SK-N-SH treated with all-trans-retinoic acid at 6 μM for 48 hours (cell line): Measurements from ENCODE around the gene COL26A1.

ENCODE experiments used
- ARNTL ChIP-seq: fragments of 450-650 bp; formaldehyde crosslinking; IDR thresholded peaks from 2 replicates; pipeline ENCODE4 v1.5.0; 2020; ENCODE audit warnings: low read depth, mild to moderate bottlenecking, moderate library complexity, borderline replicate concordance
- BACH2 ChIP-seq: fragments of 250-450 bp; sonication (Bioruptor Pico); IDR thresholded peaks from 2 replicates; pipeline ENCODE4 v1.9.0; 2021; ENCODE audit warnings: mild to moderate bottlenecking, borderline replicate concordance
- CSDC2 ChIP-seq: fragments of 250-450 bp; sonication (Bioruptor Pico); IDR thresholded peaks from 2 replicates; pipeline ENCODE4 v1.5.0; 2020; ENCODE audit warnings: mild to moderate bottlenecking, moderate library complexity
- ESRRG ChIP-seq: fragments of 250-450 bp; sonication (Bioruptor Pico); IDR thresholded peaks from 2 replicates; pipeline ENCODE4 v1.6.1; 2021; ENCODE audit warnings: mild to moderate bottlenecking
- RARB ChIP-seq: fragments of 250-450 bp; sonication (Bioruptor Pico); IDR thresholded peaks from 2 replicates; pipeline ENCODE4 v1.8.0; 2021; ENCODE audit warnings: mild to moderate bottlenecking, moderate library complexity
- TCF4 ChIP-seq: fragments of 250-450 bp; sonication (Bioruptor Pico); IDR thresholded peaks from 2 replicates; pipeline ENCODE4 v1.8.0; 2021; ENCODE audit warnings: mild to moderate bottlenecking, moderate library complexity, borderline replicate concordance
- ZC3H10 ChIP-seq: fragments of 250-450 bp; sonication (Bioruptor Pico); IDR thresholded peaks from 2 replicates; pipeline ENCODE4 v1.5.1; 2021; ENCODE audit warnings: mild to moderate bottlenecking, moderate library complexity
- ZFP3 ChIP-seq: fragments of 250-450 bp; sonication (Bioruptor Pico); IDR thresholded peaks from 2 replicates; pipeline ENCODE4 v1.5.0; 2020; ENCODE audit warnings: mild to moderate bottlenecking, moderate library complexity
- ZFP30 ChIP-seq: fragments of 450-650 bp; formaldehyde crosslinking; IDR thresholded peaks from 2 replicates; pipeline ENCODE4 v1.5.0; 2022; ENCODE audit warnings: mild to moderate bottlenecking, moderate library complexity
- ZNF70 ChIP-seq: fragments of 450-650 bp; formaldehyde crosslinking; IDR thresholded peaks from 2 replicates; pipeline ENCODE4 v1.5.0; 2020; ENCODE audit warnings: mild to moderate bottlenecking, moderate library complexity
- ZNF8 ChIP-seq: fragments of 450-650 bp; formaldehyde crosslinking; IDR thresholded peaks from 2 replicates; pipeline ENCODE4 v1.5.0; 2020; ENCODE audit warnings: mild to moderate bottlenecking, moderate library complexity
- TF ChIP-seq, protein P1 (sequence below): fragments of 250-450 bp; sonication (Bioruptor Pico); IDR thresholded peaks from 2 replicates; pipeline ENCODE4 v1.5.1; 2021; ENCODE audit warnings: mild to moderate bottlenecking, moderate library complexity
- TF ChIP-seq, protein P2 (sequence below): fragments of 250-450 bp; sonication (Bioruptor Pico); IDR thresholded peaks from 2 replicates; pipeline ENCODE4 v1.5.0; 2020; ENCODE audit warnings: mild to moderate bottlenecking, moderate library complexity

DNA sequence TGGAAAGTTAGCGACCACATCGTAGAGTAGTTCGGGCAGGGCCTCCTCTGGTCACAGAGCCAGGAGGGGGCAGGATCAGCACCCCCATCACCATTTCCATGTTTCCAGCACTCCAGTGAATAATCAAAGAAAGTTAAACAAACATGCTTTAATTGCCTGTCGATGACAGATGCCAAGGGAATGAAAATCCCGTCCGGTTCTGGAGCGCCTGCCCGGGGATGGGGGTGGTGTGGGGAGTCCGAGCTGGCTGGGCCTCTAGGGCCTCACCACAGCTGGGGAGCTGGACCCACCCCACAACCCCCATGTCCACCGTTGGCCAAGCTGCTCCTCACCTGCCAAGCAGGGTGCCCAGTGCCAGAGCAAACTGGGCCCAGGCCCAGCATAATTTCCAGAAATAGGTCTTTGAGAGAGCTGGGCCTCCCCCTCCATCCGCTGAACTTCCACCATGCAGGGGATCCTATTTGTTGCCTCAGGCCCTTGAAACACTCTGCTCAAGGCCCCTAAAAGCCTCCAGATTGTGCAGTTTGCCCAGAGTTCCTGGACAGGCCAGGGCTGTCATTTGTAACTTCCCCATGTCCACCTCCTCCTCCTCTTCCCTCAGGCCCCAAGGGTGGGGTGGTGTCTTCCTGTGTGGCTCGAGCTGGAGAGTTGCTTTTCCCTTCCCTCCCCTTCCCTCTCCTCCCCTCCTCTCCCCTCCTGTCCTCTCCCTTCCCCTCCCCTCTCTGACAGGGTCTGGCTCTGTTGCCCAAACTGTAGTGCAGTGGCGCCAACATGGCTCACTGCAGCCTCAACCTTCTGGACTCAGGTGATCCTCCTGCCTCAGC lies 165.4 kb downstream of the COL26A1 start:
- no peak for TF ChIP-seq ESRRG (CRISPR knock-in tag)
- TF ChIP-seq BACH2 (CRISPR knock-in tag), result no peak
- no peak for TF ChIP-seq CSDC2 (CRISPR knock-in tag)
- TF ChIP-seq, protein P1, sequence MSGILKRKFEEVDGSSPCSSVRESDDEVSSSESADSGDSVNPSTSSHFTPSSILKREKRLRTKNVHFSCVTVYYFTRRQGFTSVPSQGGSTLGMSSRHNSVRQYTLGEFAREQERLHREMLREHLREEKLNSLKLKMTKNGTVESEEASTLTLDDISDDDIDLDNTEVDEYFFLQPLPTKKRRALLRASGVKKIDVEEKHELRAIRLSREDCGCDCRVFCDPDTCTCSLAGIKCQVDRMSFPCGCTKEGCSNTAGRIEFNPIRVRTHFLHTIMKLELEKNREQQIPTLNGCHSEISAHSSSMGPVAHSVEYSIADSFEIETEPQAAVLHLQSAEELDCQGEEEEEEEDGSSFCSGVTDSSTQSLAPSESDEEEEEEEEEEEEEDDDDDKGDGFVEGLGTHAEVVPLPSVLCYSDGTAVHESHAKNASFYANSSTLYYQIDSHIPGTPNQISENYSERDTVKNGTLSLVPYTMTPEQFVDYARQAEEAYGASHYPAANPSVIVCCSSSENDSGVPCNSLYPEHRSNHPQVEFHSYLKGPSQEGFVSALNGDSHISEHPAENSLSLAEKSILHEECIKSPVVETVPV, result no peak
- TF ChIP-seq, protein P2, sequence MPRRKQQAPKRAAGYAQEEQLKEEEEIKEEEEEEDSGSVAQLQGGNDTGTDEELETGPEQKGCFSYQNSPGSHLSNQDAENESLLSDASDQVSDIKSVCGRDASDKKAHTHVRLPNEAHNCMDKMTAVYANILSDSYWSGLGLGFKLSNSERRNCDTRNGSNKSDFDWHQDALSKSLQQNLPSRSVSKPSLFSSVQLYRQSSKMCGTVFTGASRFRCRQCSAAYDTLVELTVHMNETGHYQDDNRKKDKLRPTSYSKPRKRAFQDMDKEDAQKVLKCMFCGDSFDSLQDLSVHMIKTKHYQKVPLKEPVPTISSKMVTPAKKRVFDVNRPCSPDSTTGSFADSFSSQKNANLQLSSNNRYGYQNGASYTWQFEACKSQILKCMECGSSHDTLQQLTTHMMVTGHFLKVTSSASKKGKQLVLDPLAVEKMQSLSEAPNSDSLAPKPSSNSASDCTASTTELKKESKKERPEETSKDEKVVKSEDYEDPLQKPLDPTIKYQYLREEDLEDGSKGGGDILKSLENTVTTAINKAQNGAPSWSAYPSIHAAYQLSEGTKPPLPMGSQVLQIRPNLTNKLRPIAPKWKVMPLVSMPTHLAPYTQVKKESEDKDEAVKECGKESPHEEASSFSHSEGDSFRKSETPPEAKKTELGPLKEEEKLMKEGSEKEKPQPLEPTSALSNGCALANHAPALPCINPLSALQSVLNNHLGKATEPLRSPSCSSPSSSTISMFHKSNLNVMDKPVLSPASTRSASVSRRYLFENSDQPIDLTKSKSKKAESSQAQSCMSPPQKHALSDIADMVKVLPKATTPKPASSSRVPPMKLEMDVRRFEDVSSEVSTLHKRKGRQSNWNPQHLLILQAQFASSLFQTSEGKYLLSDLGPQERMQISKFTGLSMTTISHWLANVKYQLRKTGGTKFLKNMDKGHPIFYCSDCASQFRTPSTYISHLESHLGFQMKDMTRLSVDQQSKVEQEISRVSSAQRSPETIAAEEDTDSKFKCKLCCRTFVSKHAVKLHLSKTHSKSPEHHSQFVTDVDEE, result no peak
- TF ChIP-seq ZFP3 (CRISPR knock-in tag), result no peak
- no peak for TF ChIP-seq ZFP30 (CRISPR knock-in tag)
- TF ChIP-seq ZNF8 (CRISPR knock-in tag), result no peak
- TF ChIP-seq ZNF70 (CRISPR knock-in tag), result no peak
- no peak for TF ChIP-seq RARB (CRISPR knock-in tag)
- no peak for TF ChIP-seq ZC3H10 (CRISPR knock-in tag)
- TF ChIP-seq TCF4 (CRISPR knock-in tag), result no peak
- no peak for TF ChIP-seq ARNTL (CRISPR knock-in tag)
